K562 (cell line): Measurements from ENCODE around the gene NMT1. TPM values are rescaled to one million over a fixed set of nuclear protein-coding genes. Genes with fewer than 3 reads are reported as not detected.

ENCODE experiments used
- ATAC-seq: fragments of 200-7000 bp; cut with Tn5 transposase; 3 replicates; pipeline ENCODE4 v1.9.1; 2020; ENCODE audit warnings: moderate library complexity
- BruUV-seq: library from RNA; stranded (reverse); fragments of 400-500 nt; replicated peaks from 2 replicates; lab custom pipeline; 2021; lab: Mats Ljungman, UMichigan
- CTCF ChIA-PET: fragments of 300-600 bp; formaldehyde crosslinking; extraction: SDS; loops from one replicate; lab custom pipeline; 2021; ENCODE audit warnings: low intra/inter-chr PET ratio; lab: Yijun Ruan, JAX
- POLR2A ChIA-PET: fragments of 300-600, 350-650 bp; sonication (Branson Sonifier 250); formaldehyde crosslinking; extraction: SDS; loops from one replicate; lab custom pipeline; 2021; ENCODE audit warnings: antibody characterized with exemption, inconsistent platforms; lab: Yijun Ruan, JAX
- DNase-seq, 4 experiments: peaks; one replicate each; pipeline versions ENCODE4 v3.0.0 to v3.0.0-alpha.2; 2011 to 2018; ENCODE audit warnings: low spot score in 3 of 4, mixed read lengths in 3 of 4; ENCODE audit errors: extremely low read depth in 1 of 4
- FAIRE-seq: peaks from 2 replicates; lab custom pipeline; 2011; peaks lifted over from hg19 to GRCh38; lab: Jason Lieb, UNC
- H2AFZ ChIP-seq: 2 replicates; pipeline ENCODE4 v1.6.0; 2011; ENCODE audit warnings: low read depth, low read length, control low read depth, inconsistent platforms
- H3K27ac ChIP-seq: fragments of 200-600 bp; 3 replicates; pipeline ENCODE4 v1.8.0; 2011; ENCODE audit warnings: low read depth, mild to moderate bottlenecking, control low read depth, inconsistent platforms, low read length, moderate library complexity, mixed read lengths; ENCODE audit errors: extremely low read depth
- H3K27me3 ChIP-seq, 2 experiments: fragments of 300-600 bp in 1 of 2; 2 replicates in 1 of 2; 3 replicates in 1 of 2; pipeline versions ENCODE4 v1.6.0 to v1.8.0; 2011; ENCODE audit warnings: inconsistent platforms in 2 of 2, low read length in 2 of 2, mild to moderate bottlenecking in 1 of 2, mixed read lengths in 1 of 2, moderate library complexity in 1 of 2; ENCODE audit not compliant: control insufficient read depth in 2 of 2, insufficient read depth in 2 of 2
- H3K36me3 ChIP-seq: fragments of 300-600 bp; 3 replicates; pipeline ENCODE4 v1.8.0; 2011; ENCODE audit warnings: mild to moderate bottlenecking, low read length, inconsistent platforms; ENCODE audit not compliant: control insufficient read depth, insufficient read depth
- H3K4me1 ChIP-seq, 2 experiments: fragments of 200-600 bp in 1 of 2; replicated peaks in 1 of 2; 2 replicates in 1 of 2; 3 replicates in 1 of 2; pipeline versions ENCODE4 v1.5.1 to v1.8.0; 2011; ENCODE audit warnings: inconsistent platforms in 2 of 2, low read length in 2 of 2, mild to moderate bottlenecking in 1 of 2, mixed read lengths in 1 of 2, moderate library complexity in 1 of 2; ENCODE audit not compliant: control insufficient read depth in 2 of 2, insufficient read depth in 2 of 2
- H3K4me2 ChIP-seq: 2 replicates; pipeline ENCODE4 v1.6.1; 2011; ENCODE audit warnings: low read length, control low read depth, inconsistent platforms, mixed read lengths; ENCODE audit not compliant: insufficient read depth
- H3K4me3 ChIP-seq: fragments of 200-600 bp; sonication (generic), shearing (Covaris generic); 2 replicates; pipeline ENCODE4 v1.5.1; 2016; ENCODE audit warnings: control low read depth, inconsistent platforms
- H3K79me2 ChIP-seq: fragments of 200-600 bp; 3 replicates; pipeline ENCODE4 v1.8.0; 2011; ENCODE audit warnings: low read length, inconsistent platforms; ENCODE audit not compliant: control insufficient read depth, insufficient read depth
- H3K9ac ChIP-seq, 2 experiments: 2 replicates each; pipeline versions ENCODE4 v1.6.0 to v1.6.1; 2011; ENCODE audit warnings: low read depth in 2 of 2, low read length in 2 of 2, control low read depth in 1 of 2, inconsistent platforms in 1 of 2, mild to moderate bottlenecking in 1 of 2, mixed read lengths in 1 of 2; ENCODE audit not compliant: insufficient read depth in 1 of 2
- H3K9me1 ChIP-seq: one replicate; pipeline ENCODE4 v1.6.0; 2011; ENCODE audit warnings: inconsistent platforms, mild to moderate bottlenecking, low read length, moderate library complexity; ENCODE audit not compliant: control insufficient read depth, insufficient read depth
- H3K9me3 ChIP-seq: replicated peaks from 2 replicates; pipeline ENCODE4 v1.5.1; 2011; ENCODE audit warnings: low read depth, low read length, inconsistent platforms; ENCODE audit not compliant: control insufficient read depth, insufficient read depth
- H4K20me1 ChIP-seq: replicated peaks from 2 replicates; pipeline ENCODE4 v1.6.1; 2011; ENCODE audit warnings: low read length, inconsistent platforms, mixed read lengths; ENCODE audit not compliant: control insufficient read depth, insufficient read depth
- BCOR ChIP-seq: fragments of 450-650 bp; IDR thresholded peaks from 2 replicates; pipeline ENCODE4 v1.6.1; 2016
- FOXA3 ChIP-seq, 2 experiments: fragments of 450-650 bp in 1 of 2; sonication (generic) in 1 of 2; formaldehyde crosslinking; IDR thresholded peaks in 1 of 2; conservative IDR thresholded peaks in 1 of 2; 2 replicates each; pipeline versions ENCODE4 v1.4.0 to v1.8.0; 2020 to 2022; ENCODE audit warnings: mild to moderate bottlenecking in 2 of 2, missing genetic modification reagents in 1 of 2
- KDM1A ChIP-seq, 2 experiments: fragments of 450-650 bp; IDR thresholded peaks; 2 replicates each; pipeline ENCODE4 v1.6.1; 2016; ENCODE audit warnings: mild to moderate bottlenecking in 2 of 2
- RBM25 ChIP-seq: fragments of 200-400 bp; formaldehyde crosslinking; IDR thresholded peaks from 2 replicates; pipeline ENCODE4 v1.6.1; 2018; ENCODE audit warnings: low read length, low read depth, moderate library complexity; ENCODE audit not compliant: severe bottlenecking
- SREBF2 ChIP-seq: sonication (generic); formaldehyde crosslinking; IDR thresholded peaks from 2 replicates; pipeline ENCODE4 v1.4.0; 2020; ENCODE audit warnings: mild to moderate bottlenecking, missing genetic modification reagents
- ZFP36 ChIP-seq: fragments of 150-350 bp; IDR thresholded peaks from 2 replicates; pipeline ENCODE4 v1.6.1; 2018; ENCODE audit warnings: low read length, low read depth; ENCODE audit not compliant: partially characterized antibody
- WGBS: fragments of 100-300 bp; shearing (Covaris generic); methylation state at CpG from one replicate; pipeline ENCODE4 v1.1.6; 2016; ENCODE audit warnings: low coverage, mixed read lengths; ENCODE audit not compliant: insufficient coverage; ENCODE audit errors: missing lambda C conversion rate; 5-methylcytosine and 5-hydroxymethylcytosine counted together
- in situ Hi-C: fragments of 300-500 bp; cut with MboI; formaldehyde crosslinking; loops from 4 replicates; pipeline ENCODE4 v1.15.0; 2018; ENCODE audit warnings: inconsistent platforms, mixed read lengths
- intact Hi-C: fragments of 100-400 bp; cut with micrococcal nuclease; formaldehyde crosslinking; loops from 2 replicates; pipeline ENCODE4 v1.14.2; 2022
- polyA plus RNA-seq, 8 experiments: library from polyadenylated mRNA; depleted of rRNA in 4 of 8; stranded (reverse) in 5 of 8; unstranded in 3 of 8; fragments of >200 nt; fragmentation: Nextera tagmentation in 2 of 8; fragmentation: Illumina TruSeq in 1 of 8; extraction: Ambion mirVana in 2 of 8; extraction: Trizol in 1 of 8; gene quantifications; 2 replicates each; pipeline versions ENCODE4 v1.2.1 to v1.2.3, GENCODE V29; 2011 to 2014; ENCODE audit warnings: inconsistent platforms in 1 of 8, missing spikeins in 1 of 8
- total RNA-seq, 7 experiments: library from RNA; depleted of rRNA in 6 of 7; stranded (reverse); fragments of >200 nt in 6 of 7; fragmentation: Illumina TruSeq in 2 of 7; extraction: Trizol in 2 of 7; gene quantifications; 2 replicates each; pipeline versions ENCODE4 v1.2.1 to v1.2.3, GENCODE V29; 2011 to 2021; ENCODE audit warnings: low replicate concordance in 1 of 7

NMT1 gene
- total and polyA plus RNA-seq, 9 of the 15 experiments (the other 6 are each of a cell fraction or from before 2014, with no cell fraction given): 86.7 to 569 (median 213) TPM

DNA sequence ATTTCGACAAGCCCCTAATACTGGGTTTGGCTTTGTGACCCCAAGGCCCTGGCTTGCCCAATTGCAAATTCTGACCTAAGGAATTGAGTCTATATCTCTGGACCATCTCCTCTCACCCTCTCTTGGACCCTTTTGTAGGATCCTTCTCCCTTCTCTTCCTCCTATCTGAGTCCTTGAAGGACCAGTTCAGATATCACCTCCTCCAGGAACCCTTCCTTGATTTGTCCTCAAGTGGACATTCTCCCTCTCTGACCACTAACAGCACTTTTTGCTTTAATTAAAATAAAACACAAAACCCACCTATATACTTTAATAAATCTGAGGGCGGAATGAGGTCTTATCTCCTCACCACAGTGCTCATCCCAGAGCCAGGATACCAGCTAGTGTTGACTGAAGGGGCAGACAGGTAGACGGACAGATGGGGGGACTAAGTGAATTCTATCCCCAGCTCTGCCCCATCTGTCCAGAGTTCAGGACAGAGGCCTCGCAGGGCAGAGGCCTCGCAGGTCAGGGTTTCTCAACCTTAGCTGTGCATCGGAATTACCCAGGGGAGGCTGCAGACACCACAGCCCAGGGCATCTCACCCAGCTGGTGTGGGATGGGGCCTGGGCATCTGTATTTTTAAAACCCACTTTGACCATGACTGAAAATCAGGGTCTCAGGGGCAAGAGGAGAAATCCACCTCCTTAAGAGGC lies 62.1 kb downstream of the NMT1 start:
- POLR2A ChIA-PET: interaction anchor here (0.6 to 1.2 kb wide), 3 partner anchors 8 to 78 kb away, joined by 3 to 5 read pairs (median 3); no protein-coding TSS in a partner anchor
- H3K79me2 ChIP-seq: no peaks in the 10 kb centered on the region; the same call in 2 of the 3 replicates
- no peak overlapping the region for H2AFZ ChIP-seq
- ATAC-seq (no peak), DNase-seq (no peak), FAIRE-seq (peak; percentile 32)
- H3K4me2 ChIP-seq: no peak overlapping the region
- in situ Hi-C loops (no loop called here), intact Hi-C loops (loop anchor here (10.0 kb wide), 1 partner anchor 108 kb away; no protein-coding TSS in a partner anchor)
- no peak overlapping the region for H3K4me3 ChIP-seq
- peaks cover 35 to 55% of the 10 kb centered on the region in 2 experiments for H3K4me1 ChIP-seq
- BruUV-seq: no TSS peak
- H3K9me3 ChIP-seq: no peaks in the 10 kb centered on the region
- H3K27me3 ChIP-seq: no peaks in the 10 kb centered on the region
- CTCF ChIA-PET: no interaction called here
- TF ChIP-seq KDM1A (IDR thresholded peaks at IDR 0.05) (peak in 1 of 2 experiments; percentile 33; a peak in 1 of 4 replicates), ZFP36 (peak; percentile 97), SREBF2 (CRISPR knock-in tag) (no peak), FOXA3 (CRISPR knock-in tag; conservative IDR thresholded peaks at IDR 0.05 in 1 of 2, IDR thresholded peaks at IDR 0.05 in 1 of 2) (peak in 1 of 2 experiments; percentile 40; a peak in 1 of 4 replicates), RBM25 (peak; percentile 9), BCOR (peak; percentile 59; the same call in 1 of the 2 replicates)
- H4K20me1 ChIP-seq: no peaks in the 10 kb centered on the region
- H3K36me3 ChIP-seq: no peaks in the 10 kb centered on the region
- 76% methylated on average over 6 of the region's 6 CpGs for WGBS
- H3K9me1 ChIP-seq: no peaks in the 10 kb centered on the region
- no peak overlapping the region for H3K9ac ChIP-seq
- peak overlapping the region; percentile 92; the same call in 2 of the 3 replicates for H3K27ac ChIP-seq
